GM18868 (cell line): ENCODE results near the gene PACRG.

Experiments used
- ATAC-seq: cut with Tn5 transposase; IDR thresholded peaks from one replicate; pipeline ENCODE4 v1.9.1; 2021; ENCODE audit warnings: mild to moderate bottlenecking, moderate library complexity; ENCODE audit not compliant: unreplicated experiment

PACRG gene

DNA sequence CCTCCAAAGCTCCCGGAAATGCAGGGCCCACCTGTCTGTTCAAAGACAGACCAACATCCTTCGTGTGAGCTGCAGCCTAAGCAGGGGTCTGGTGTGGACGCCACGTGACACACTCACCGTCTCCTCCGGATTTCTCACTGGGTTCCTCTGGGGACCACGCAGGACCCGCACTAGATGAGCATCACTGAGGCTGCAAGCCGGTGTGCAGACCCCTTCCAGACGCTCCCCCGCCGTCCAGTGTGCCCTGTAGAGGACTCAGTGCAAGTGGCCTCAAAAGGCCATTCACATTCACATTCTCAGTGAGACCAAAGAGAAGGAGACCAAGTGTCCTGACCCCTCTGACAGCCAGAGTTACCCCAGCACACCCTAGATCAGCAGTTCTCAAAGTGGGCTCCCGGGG, 595.5 kb downstream of the PACRG start:
- no peak for ATAC-seq

DNA sequence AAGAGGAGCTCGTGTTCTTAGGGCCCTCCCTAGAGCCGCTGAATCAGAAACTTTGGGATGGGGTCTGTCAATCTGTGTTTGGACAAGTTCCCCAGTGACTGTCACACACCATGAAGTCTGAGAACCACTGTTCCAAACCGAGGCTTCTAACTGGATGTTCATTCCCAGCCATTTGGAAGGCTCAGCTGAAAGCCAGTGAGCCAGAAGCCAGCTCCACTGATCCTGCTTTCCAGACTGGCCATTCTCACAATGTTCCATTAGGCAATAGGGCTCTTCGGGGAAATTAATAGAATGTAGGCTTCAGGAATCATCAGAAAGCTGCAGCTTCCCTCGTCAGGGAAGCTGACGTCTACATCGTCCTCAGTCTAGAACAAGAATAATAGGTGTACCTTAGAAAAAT, 595.9 kb downstream of the PACRG start:
- no peak for ATAC-seq

DNA sequence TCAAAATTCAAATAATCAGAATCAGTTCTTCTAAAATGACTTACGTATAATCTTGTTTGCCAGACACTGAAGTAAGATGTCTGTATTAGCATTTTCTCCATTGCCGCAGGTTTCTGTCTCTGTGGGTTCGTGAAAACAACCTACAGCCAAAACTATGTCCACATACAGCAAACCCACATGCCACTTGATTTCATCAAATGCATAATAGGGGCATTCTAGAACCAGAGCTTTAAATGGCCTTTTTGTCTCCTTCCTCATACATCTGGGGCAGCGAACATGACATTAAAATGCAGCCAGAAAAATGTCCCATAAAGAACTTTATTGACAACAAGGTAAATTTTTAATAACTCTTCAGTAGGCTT, 596.5 kb downstream of the PACRG start:
- no peak for ATAC-seq

DNA sequence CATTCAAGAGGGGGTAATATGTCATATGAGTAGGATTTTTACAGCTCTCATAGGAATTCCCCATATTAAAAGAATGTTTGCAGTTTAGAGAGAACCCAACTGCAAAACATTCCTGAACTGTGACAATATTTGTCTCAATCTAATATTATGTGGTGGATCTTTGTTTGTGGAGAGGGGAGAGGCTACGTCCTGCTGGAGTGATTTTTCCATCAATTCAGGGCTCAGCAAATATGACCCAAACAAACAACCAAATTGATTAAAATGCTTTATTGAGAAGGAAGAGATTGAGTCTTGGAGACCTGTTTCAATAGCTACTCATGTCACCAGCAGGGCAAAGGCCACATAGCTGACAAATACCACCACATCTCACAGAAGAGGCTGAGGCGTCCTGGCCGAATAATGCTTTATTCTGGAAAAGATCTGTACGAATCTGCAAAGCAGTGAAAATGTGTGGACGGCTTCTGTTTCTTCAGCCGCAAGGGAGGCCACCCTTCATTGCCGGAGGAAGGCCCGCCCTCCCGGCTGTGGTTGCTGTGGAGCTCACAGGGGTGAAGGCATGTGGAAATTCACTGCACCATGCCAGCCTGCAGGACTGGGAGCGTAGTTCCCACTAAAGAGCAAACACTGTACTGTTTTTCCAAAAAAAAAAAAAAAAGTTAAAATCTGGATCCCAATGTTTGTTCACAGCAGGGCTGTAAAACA, 597.1 kb downstream of the PACRG start:
- ATAC-seq, result no peak

DNA sequence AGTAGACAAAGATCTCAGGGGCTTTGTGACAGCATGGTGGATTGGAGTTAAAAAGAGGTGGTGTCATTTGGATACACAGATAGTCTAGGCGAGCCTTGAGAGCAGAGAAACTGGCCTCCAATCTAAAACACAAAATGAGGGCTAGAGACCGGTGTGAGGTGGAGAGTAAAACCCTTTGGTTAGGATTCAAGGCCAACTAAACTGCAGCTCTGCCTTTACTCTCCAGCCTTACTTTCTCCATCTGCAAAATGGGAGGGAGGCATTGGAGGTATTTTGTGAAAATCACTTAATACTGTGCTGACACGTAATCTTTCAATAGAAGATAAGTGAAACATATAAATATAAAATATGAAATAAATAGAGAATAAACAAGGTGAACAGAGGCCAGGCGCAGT, 597.6 kb downstream of the PACRG start:
- ATAC-seq, result no peak

DNA sequence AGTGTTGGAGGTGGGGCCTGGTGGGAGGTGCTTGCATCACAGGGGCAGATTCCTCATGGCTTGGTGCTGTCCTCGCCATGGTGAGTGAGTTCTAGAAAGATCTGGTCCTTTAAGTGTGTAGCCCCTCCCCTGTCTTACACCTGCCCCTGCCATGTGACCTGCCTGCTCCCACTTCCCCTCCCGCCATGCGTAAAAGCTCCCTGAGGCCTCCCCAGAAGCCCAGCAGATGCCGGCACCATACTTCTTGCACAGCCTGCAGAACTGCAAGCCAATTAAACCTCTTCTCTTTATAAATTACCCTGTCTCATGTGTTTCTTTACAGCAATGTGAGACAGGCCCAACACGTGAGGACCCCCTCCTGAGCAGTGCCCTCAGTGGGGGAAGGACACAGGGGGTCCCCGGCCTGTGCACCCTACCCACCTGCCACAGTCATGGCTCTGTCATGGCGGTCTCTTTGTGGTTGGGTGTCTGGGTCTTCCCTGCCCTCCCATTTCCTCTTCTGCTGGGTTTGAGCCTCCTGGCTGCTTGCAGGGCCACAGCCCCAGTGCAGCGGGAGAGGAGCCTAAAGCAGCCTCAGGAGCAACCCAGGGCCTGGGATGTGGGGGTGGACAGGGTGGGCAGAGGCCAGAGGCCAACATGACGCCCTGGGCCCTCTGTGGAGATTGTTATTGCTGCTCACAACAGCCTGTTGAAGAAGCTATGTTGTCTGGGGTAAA, 599.5 kb downstream of the PACRG start:
- ATAC-seq, result no peak

DNA sequence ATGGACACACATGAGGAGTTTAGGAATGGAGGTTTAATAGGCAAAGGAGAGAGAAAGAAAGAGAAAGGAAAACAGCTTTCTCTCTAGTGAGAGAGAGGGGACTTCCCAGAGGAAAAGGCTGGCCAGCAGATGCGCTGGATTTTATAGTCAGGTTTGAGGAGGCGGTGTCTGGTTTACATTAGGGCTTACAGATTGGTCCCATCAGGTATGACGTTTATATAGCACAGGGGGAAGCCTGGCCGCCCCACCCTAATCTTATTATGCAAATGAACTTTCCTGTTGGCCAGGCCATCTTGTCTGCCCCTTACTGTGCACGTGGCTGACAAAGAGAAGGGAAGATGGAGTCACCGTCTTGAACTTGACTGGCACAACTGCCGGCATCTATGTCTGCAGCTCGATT, 600.1 kb downstream of the PACRG start:
- ATAC-seq, result no peak

DNA sequence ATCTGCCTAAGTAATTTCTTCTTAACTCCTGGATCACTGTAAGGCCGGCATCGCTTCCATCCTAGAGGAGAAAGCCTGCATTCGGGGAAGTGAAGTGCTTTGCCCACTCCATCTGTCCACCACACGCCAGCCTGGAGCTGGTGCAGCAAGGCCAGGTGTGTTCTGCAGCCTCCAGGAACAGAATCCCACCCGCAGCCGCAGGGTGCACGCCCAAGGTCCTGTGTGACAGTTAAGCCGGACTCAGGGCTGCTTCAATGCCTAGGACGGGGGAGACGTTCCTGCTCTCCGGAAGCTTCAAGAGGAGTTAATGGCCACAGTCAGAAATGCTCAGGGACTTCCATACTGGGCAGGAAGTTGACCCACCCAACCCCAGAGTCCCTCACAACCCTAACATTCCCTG, 600.6 kb downstream of the PACRG start:
- no peak for ATAC-seq

DNA sequence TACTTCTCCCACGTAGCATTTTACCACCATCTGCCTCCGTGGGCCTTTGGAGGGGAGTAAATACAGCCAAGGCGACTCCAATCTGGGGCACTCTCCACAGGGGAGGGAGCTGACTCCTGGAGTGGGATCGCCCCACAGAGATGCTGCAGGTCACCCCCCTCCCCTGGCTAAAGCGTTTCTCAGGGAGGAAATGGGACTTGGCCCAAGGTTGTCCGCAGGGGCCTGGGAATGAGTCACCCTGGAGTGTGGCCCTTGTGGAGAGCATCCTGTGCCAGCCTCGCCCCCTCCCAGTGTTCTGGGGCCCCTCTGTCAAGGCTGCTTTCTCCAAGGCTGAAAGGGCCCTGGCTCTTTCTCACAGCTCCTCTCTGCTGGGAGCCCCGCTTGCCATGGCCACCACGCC, 602.2 kb downstream of the PACRG start:
- ATAC-seq, result no peak

DNA sequence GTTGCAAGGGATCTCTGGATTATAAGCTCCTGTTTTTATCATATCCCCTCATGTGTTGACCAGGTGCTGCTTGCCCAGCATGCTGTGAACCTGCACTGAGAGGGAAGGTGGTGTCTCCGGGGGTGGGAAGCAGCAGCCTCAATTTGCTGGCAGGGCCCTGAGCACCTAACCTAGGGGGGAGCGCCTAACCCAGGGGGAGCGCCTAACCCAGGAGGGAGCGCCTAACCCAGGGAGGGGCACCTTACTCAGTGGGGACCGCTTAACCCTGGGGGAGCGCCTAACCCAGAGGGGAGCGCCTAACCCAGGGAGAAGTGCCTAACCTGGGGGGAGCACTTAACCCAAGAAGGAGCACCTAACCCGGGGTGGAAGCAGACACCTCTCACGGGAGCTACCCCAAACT, 603.5 kb downstream of the PACRG start:
- ATAC-seq, result no peak

DNA sequence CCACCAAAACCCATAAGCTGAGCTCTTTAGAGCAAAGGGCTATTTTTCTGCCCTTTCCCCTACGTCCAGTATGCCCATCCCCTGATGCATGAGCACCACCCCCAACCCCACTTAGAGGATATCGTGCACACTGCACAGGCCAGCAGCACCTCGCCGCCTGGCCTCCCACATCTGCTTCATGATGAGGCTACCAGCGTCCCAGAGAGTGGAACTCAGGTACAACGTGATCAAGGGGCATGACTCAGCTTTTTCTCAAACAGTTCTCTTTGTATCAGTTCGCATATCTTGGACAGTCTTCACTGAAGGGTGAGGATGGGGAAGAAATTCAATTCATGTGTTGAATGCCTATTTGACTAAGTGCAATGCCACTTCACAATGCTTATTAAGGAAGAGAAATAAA, 604.8 kb downstream of the PACRG start:
- ATAC-seq, result no peak

DNA sequence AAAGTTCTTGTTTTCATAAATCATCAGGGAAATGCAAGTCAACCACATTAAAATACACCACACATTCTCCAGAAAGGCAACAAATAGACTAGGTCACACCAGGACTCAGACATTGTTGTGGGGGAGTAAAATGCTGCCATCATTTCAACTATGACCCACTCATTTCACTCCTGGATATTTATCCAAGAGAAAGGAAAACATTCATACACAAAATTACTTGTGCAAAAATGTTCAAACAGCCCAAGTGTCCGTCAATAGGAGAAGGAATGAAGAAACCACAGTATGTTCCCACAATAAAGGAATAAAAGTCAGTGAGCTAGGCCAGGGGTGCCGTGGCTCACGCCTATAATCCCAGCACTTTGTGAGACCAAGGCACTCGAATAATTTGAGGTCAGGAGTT, 605.3 kb downstream of the PACRG start:
- no peak for ATAC-seq

DNA sequence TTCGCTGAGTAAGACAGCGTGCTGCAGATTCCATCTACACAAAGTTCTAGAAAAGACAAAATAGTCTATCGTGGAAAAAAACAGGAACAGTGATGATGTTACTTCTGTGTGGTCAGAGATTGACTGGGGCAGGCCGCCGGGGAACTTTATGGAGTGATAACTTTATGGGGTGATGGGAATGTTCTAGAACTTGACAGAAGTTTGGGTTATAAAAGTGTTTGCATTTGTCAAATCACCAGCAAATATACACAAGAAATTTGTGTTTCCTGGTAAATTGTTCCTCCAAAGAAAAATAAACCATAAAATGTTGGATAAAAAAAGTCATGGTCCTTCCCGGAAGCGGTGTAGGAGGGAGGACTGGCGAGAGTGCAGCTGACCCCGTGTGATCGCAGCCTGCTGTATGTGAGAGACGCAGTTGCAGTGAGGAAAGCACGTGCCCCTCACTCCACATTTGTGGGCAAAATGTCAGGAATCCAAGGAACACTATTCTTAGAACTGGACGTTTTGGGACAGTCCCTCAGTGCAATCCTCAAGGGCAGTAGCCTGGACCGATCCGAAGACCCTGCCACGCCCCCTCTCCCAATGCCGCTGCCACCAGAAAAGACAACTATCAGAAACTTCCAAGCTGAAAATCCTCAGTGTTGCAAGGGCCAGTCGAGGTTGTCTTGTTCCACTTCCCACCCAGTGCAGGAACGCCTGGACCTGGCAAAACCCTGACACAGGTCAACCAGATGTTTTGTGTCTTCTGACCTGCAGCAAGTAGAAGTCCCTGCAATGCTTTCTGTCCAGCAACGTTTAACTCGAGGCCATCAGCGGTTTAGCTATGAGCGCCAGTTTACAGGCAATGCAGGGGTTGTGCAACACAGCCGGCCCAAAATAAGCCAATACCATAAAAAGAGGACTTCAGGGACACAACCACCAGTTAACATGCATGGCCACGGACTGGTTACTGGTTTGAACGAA, 606.2 kb downstream of the PACRG start:
- ATAC-seq, result no peak

DNA sequence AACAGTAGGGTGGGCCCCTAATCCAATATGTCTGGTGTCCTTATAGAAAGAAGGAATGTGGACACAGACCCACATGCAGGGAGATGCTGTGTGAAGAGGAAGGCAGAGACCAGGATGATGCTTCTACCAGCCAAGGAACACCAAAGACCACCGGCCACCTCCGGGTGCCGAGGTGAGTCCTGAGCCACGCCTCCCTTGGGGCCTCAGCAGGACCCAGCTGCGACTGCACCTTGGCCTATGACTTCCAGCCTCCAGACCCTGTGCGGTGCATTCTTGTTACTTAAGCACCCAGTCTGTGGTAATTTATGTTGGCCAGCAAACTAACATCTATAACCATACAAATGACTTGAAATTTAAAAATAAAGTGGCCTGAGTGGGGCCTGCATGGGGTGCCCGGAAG, 607.3 kb downstream of the PACRG start:
- ATAC-seq, result no peak

DNA sequence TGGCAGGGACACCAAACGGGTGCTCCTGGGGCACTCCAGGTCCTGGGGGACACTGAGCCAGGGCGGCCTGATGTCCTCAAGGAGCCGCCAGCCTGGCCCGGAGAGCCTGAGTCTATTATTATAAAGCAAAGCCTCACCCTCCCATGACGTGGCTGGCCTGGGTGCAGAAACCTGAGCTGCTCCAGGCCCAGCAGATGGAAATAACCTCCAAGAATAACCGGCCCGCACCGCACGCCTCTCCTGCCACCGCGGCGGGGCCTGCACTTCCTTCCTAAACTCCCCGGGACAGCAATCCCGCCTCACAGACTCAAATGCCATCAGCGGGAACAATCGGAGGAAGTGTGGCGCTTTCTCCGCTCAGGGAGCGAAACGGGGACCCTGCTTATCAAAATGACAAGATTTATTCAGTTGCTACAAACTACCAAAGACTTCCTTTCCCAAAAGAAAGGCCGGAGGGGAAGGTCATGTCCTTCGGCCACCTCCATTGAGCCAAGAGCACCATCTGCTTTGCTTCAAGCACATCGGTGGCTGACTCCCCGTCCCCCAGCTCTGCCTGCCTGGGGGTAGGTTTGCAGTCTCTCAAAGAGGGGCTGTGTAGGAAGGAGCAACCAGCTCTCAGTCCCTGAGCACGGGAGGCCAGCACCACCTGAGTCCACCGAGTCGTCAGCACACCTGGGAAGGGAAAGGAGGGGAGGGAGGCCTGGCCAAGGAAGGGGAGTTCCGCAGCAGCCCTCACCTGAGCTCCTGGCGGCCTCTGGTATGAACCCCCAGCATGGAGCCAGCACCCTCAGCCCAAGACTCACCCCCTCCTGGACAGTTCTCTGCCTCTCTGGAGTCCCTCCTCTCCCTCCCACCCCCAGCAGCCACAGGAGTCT, 608.1 kb downstream of the PACRG start:
- ATAC-seq, result no peak

DNA sequence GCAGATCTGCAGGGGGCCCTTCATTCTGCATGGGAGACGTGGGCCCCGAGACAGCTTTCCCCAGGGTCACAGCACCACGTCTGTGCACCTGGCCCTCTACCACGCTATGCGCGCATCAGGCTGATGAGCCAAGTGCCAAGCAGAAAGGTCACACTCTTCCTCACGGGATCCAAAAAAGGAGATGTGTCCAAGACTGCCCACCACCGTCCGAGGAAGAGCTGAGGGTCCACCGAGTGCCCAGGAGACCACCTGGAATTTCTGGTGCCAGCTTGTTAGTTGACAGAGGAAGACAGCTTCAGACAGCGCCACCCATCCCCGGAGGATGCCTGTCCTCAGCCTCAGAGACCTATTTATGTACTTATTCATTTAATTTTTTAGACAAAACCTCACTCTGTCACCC, 609.2 kb downstream of the PACRG start:
- no peak for ATAC-seq

DNA sequence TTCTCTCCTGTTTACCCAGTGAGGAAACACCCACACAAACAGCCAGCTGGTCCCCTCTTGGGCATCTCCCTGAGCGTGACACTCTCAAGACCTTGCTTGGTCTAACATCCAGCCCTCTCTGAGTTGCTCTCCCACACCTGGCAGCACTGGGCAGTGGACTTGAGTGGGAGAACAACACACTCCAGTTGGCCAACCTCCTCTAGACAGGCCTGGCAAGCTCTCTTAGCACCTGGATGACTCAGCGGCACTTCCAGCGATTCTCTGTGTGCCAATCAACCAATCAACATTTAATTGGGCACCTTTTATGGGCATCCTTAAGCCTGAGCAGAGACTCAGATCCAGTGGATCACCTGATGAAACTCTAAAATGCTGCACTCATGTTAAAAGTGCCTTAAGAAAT, 610.2 kb downstream of the PACRG start:
- no peak for ATAC-seq

DNA sequence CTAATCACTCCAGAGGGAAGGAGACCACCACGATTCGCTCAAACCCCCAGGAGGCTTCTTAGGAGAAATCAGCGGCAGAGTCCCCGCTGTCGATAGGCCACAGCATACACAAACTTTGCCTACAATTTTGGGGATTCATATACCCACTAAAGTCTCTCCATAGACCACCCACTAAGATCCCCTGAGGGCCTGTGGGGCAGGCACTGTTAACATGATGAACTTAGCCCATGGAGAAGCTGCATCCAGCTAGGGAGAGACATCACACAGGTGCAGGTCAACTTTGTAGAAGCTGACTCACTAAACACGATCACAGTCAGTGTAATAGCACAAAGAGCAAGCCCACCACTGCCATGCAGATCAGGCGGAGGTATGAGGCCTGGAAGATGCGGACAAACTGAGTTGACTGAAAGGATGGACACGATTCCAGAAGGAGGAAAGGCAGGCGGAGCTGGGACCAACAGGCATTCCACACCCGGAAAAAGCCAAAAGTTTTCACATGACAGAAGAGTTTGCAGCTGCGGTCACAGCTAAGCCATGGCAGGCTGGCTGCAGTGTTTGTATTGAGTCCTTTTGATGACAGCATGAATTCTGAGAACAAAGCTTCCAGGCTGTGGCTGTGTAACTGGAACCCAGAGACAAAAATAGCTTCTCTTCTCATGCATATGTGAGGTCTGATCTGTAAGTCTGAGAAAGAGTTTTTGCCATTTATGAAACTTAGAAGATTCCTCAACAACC, 611.1 kb downstream of the PACRG start:
- no peak for ATAC-seq

DNA sequence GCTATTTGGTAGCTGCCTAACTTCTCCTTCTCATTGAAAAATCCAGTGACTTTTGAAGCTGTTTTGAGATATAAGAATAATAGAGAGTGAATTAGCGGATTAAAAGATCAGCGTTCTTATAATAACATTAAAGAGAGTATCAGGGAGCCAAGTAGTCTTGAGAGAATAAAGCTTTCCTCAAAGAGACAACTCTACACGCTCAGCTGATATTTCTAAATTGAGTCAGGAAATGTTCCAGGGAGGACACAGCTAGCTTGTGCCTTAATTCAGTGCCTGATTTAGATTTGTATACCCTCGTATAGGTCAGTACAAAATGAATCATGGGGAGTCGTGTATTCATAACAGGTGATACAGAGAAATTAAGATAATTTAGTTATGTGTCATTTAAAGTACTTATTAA, 611.7 kb downstream of the PACRG start:
- ATAC-seq, result no peak

DNA sequence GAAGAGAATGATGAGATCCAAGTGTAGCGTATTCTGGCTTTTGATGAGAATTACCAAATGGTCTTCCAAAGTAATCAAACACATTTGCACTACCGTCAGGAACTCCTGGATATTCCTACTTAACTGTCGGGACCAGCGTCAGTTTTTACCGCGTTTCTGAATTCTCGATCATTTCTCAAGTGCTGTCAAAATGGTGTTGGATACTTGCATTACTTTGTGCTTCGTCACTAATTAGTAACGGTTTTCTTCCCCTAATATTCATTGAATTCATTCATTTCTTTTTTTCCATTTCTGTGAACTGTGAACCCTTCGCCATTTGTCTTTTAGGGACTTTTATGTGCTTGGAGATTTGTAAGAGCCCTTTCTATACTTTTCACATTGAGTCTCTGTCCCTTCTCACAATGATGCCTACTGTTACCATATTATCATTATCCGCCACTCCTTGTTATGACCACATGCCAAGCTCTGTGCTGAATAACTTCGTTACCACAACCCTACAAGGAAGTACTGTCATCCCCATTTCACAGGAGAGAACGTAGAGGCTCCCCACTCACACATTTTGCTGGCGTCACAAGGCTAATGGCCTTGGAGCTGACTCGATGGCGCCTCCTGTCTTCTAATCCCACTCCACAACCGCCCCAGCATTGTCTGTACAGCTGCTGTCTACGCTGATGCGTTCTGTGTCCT, 612.6 kb downstream of the PACRG start:
- no peak for ATAC-seq
